Ovary (tissue), 9 donors: Measurements from ENCODE around the gene UGT3A2. TPM values are rescaled to one million over a fixed set of nuclear protein-coding genes. Genes with fewer than 3 reads are reported as not detected.

ENCODE experiments used
- DNase-seq, 5 donors: peaks; one replicate each; pipeline ENCODE4 v3.0.0-alpha.2; 2019 to 2020
- H3K27ac ChIP-seq, 2 donors: fragments of 200-600 bp; one replicate each; pipeline versions ENCODE4 v1.5.1 to v1.8.0; 2019 to 2022
- H3K27me3 ChIP-seq: fragments of 200-600 bp; one replicate; pipeline ENCODE4 v1.8.0; 2022
- H3K36me3 ChIP-seq: fragments of 200-600 bp; sonication (generic); one replicate; pipeline ENCODE4 v1.5.1; 2019
- H3K4me1 ChIP-seq: one replicate; pipeline ENCODE4 v1.8.1; 2013; ENCODE audit warnings: mild to moderate bottlenecking, moderate library complexity; ENCODE audit not compliant: insufficient read depth
- H3K4me3 ChIP-seq: fragments of 200-600 bp; sonication (generic); one replicate; pipeline ENCODE4 v1.5.1; 2017
- H3K9me3 ChIP-seq, 2 donors: fragments of 200-600 bp in 1 of 2; sonication (generic) in 1 of 2; one replicate each; pipeline versions ENCODE4 v1.5.1 to v1.8.1; 2013 to 2019; ENCODE audit warnings: mild to moderate bottlenecking in 1 of 2, moderate library complexity in 1 of 2
- CTCF ChIP-seq, 3 donors: fragments of 450-650 bp in 2 of 3; fragments of 200-600 bp in 1 of 3; IDR thresholded peaks; one replicate each; pipeline versions ENCODE4 v1.5.1 to v1.8.0; 2016 to 2022; ENCODE audit warnings: antibody characterized with exemption in 3 of 3, mild to moderate bottlenecking in 1 of 3
- EP300 ChIP-seq: sonication (generic); formaldehyde crosslinking; IDR thresholded peaks from one replicate; pipeline ENCODE4 v1.6.1; 2017; ENCODE audit warnings: antibody characterized with exemption
- POLR2A ChIP-seq: fragments of 450-650 bp; IDR thresholded peaks from one replicate; pipeline ENCODE4 v1.6.1; 2017; ENCODE audit warnings: antibody characterized with exemption, mild to moderate bottlenecking, moderate library complexity
- WGBS, 3 donors: extraction: QIAGEN DNeasy Blood & Tissue Kit in 1 of 3; methylation state at CpG; one replicate each; pipeline versions ENCODE4 v1.1.5 to v1.1.7; 2013 to 2017; 5-methylcytosine and 5-hydroxymethylcytosine counted together
- intact Hi-C, 4 donors: fragments of 100-400 bp; cut with DNase I; formaldehyde crosslinking; loops; one replicate each; pipeline versions ENCODE4 v1.11.0 to v1.15.1; 2022 to 2023
- polyA plus RNA-seq, 2 donors: library from polyadenylated mRNA; stranded (reverse); fragments of 200-250 nt in 1 of 2; fragments of 350-450 nt in 1 of 2; fragmentation: Illumina TruSeq in 1 of 2; extraction: RNeasy Lipid Tissue Mini Kit (QIAGEN cat#74804) in 1 of 2; gene quantifications; one replicate each; pipeline ENCODE4 v1.2.3, GENCODE V29; 2013 to 2014
- total RNA-seq, 7 donors: library from RNA; depleted of rRNA in 2 of 7; stranded (reverse); fragments of >200 nt in 2 of 7; fragmentation: NEBNext Ultra II Directional in 3 of 7; extraction: Animal tissue kit (Norgen Biotek cat#: 25700) in 3 of 7; gene quantifications; one replicate each; pipeline versions ENCODE4 v1.1.0 to v1.2.4, GENCODE V29; 2016 to 2023
- donor health status: DM: no; HTN: no; CAD: no; lungs with moderate emphysema.
- donor health status: DM: no; HTN: no; CAD: no.
- donor health status: Bipolar disorder and iron deficiency.
- donor health status: DM: yes; HTN: yes; CAD: no.
- donor health status: DM: no; HTN: no; CAD: no.
- donor health status: DM: yes; HTN: yes; CAD: no.

Gene UGT3A2
- total and polyA plus RNA-seq, 9 donors = 0.23 TPM; not detected in 8

- no peaks in the 10 kb centered on the region for H3K36me3 ChIP-seq
- TF ChIP-seq EP300 (no peak), POLR2A (no peak), CTCF (IDR thresholded peaks at IDR 0.05) (no peak)
- 52 to 72% (median 54%) methylated on average over 3 of the region's 3 CpGs for WGBS, 3 donors
- no peak overlapping the region for H3K4me3 ChIP-seq
- H3K9me3 ChIP-seq = no peaks in the 10 kb centered on the region
- H3K27ac ChIP-seq = no peak overlapping the region
- H3K4me1 ChIP-seq = no peaks in the 10 kb centered on the region
- DNase-seq = no peak
- no peaks in the 10 kb centered on the region for H3K27me3 ChIP-seq
- intact Hi-C loops = no loop called here
Measured at GRCh38 chr5:36099748-36100147, 33.1 kb upstream of the UGT3A2 start.

- intact Hi-C loops = no loop called here
- no peaks in the 10 kb centered on the region for H3K36me3 ChIP-seq
- no peaks in the 10 kb centered on the region for H3K9me3 ChIP-seq
- no peak for DNase-seq
- H3K4me3 ChIP-seq = no peak overlapping the region
- no peak overlapping the region for H3K27ac ChIP-seq
- H3K27me3 ChIP-seq = no peaks in the 10 kb centered on the region
- TF ChIP-seq EP300 (no peak), CTCF (IDR thresholded peaks at IDR 0.05) (no peak), POLR2A (no peak)
- H3K4me1 ChIP-seq = no peaks in the 10 kb centered on the region
Measured at GRCh38 chr5:36096486-36096885, 29.8 kb upstream of the UGT3A2 start.

GRCh38 chr5:36089989-36090388 is 23.3 kb upstream of the UGT3A2 start:
- H3K27ac ChIP-seq = no peak overlapping the region
- intact Hi-C loops = no loop called here
- no peak for TF ChIP-seq POLR2A
- no peak for TF ChIP-seq EP300
- TF ChIP-seq CTCF (IDR thresholded peaks at IDR 0.05) = no peak
- no peaks in the 10 kb centered on the region for H3K9me3 ChIP-seq
- H3K27me3 ChIP-seq = no peaks in the 10 kb centered on the region
- WGBS, 3 donors = 62 to 82% (median 64%) methylated on average over 2 of the region's 2 CpGs
- no peaks in the 10 kb centered on the region for H3K36me3 ChIP-seq
- no peak for DNase-seq
- H3K4me3 ChIP-seq = no peak overlapping the region
- no peaks in the 10 kb centered on the region for H3K4me1 ChIP-seq

- no peaks in the 10 kb centered on the region for H3K36me3 ChIP-seq
- 16 to 27% (median 20%) methylated on average over 10 of the region's 10 CpGs for WGBS, 3 donors
- intact Hi-C loops = no loop called here
Measured at GRCh38 chr5:36079200-36079781, 12.6 kb upstream of the UGT3A2 start.

More at GRCh38 chr5:36079200-36079781, 12.6 kb upstream of the UGT3A2 start:
- H3K27ac ChIP-seq = no peak overlapping the region
- DNase-seq = no peak
- TF ChIP-seq EP300 (no peak), CTCF (IDR thresholded peaks at IDR 0.05) (no peak), POLR2A (no peak)
- no peaks in the 10 kb centered on the region for H3K27me3 ChIP-seq
- no peaks in the 10 kb centered on the region for H3K9me3 ChIP-seq
- no peaks in the 10 kb centered on the region for H3K4me1 ChIP-seq
- H3K4me3 ChIP-seq = no peak overlapping the region
